Prostate gland (tissue), 2 donors: ENCODE results near the gene CARNS1.

ENCODE experiments used
- POLR2A ChIP-seq: fragments of 450-650 bp; IDR thresholded peaks from one replicate; pipeline ENCODE4 v1.6.1; 2016; ENCODE audit warnings: antibody characterized with exemption, mild to moderate bottlenecking
- TF ChIP-seq, protein P1 (sequence below), 4 experiments: fragments of 200-600 bp in 2 of 4; fragments of 450-650 bp in 2 of 4; sonication (generic) in 2 of 4; IDR thresholded peaks; 1 replicate in 3 of 4; 2 replicates in 1 of 4; pipeline ENCODE4 v1.5.1; 2016 to 2019; ENCODE audit warnings: antibody characterized with exemption in 4 of 4, mild to moderate bottlenecking in 2 of 4, moderate library complexity in 2 of 4

GRCh38 chr11:67374571-67375281 is 40.8 kb upstream of the CARNS1 start:
- TF ChIP-seq, protein P1, sequence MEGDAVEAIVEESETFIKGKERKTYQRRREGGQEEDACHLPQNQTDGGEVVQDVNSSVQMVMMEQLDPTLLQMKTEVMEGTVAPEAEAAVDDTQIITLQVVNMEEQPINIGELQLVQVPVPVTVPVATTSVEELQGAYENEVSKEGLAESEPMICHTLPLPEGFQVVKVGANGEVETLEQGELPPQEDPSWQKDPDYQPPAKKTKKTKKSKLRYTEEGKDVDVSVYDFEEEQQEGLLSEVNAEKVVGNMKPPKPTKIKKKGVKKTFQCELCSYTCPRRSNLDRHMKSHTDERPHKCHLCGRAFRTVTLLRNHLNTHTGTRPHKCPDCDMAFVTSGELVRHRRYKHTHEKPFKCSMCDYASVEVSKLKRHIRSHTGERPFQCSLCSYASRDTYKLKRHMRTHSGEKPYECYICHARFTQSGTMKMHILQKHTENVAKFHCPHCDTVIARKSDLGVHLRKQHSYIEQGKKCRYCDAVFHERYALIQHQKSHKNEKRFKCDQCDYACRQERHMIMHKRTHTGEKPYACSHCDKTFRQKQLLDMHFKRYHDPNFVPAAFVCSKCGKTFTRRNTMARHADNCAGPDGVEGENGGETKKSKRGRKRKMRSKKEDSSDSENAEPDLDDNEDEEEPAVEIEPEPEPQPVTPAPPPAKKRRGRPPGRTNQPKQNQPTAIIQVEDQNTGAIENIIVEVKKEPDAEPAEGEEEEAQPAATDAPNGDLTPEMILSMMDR (IDR thresholded peaks at IDR 0.05) = no peak
- TF ChIP-seq POLR2A = no peak
